ENCODE results near the gene LRRC3B.

The LRRC3B gene

GRCh38 chr3:26596335-26596734 lies 26.2 kb upstream of the LRRC3B start:
- no peak for TF ChIP-seq REST (IDR thresholded peaks at IDR 0.05; ENCODE audit: insufficient read depth in 1 of 2, low read depth in 2 of 2, low read length in 2 of 2)
- no peak for TF ChIP-seq FOXP2 (optimal IDR thresholded peaks at IDR 0.05; ENCODE audit: borderline replicate concordance, extremely low read depth, extremely low read length, insufficient read depth)
- TF ChIP-seq POLR2AphosphoS5 (IDR thresholded peaks at IDR 0.05; ENCODE audit: low read depth, low read length): no peak
- no peak for TF ChIP-seq TAF1 (IDR thresholded peaks at IDR 0.05; ENCODE audit: borderline replicate concordance, insufficient read depth, low read length)
- no peak for TF ChIP-seq SIN3A (IDR thresholded peaks at IDR 0.05; ENCODE audit: borderline replicate concordance, insufficient read depth, low read length)

- TF ChIP-seq SIN3A (IDR thresholded peaks at IDR 0.05; ENCODE audit: borderline replicate concordance, insufficient read depth, low read length): no peak
- TF ChIP-seq FOXP2 (optimal IDR thresholded peaks at IDR 0.05; ENCODE audit: borderline replicate concordance, extremely low read depth, extremely low read length, insufficient read depth): no peak
- TF ChIP-seq TAF1 (IDR thresholded peaks at IDR 0.05; ENCODE audit: borderline replicate concordance, insufficient read depth, low read length): no peak
- TF ChIP-seq POLR2AphosphoS5 (IDR thresholded peaks at IDR 0.05; ENCODE audit: low read depth, low read length): no peak
- TF ChIP-seq REST (IDR thresholded peaks at IDR 0.05; ENCODE audit: insufficient read depth in 1 of 2, low read depth in 2 of 2, low read length in 2 of 2): no peak
Observed at GRCh38 chr3:26614006-26614685, 8.4 kb upstream of the LRRC3B start.

GRCh38 chr3:26621176-26621575 lies 1.4 kb upstream of the LRRC3B start:
- TF ChIP-seq SIN3A (IDR thresholded peaks at IDR 0.05; ENCODE audit: borderline replicate concordance, insufficient read depth, low read length) (no peak), POLR2AphosphoS5 (IDR thresholded peaks at IDR 0.05; ENCODE audit: low read depth, low read length) (no peak), FOXP2 (optimal IDR thresholded peaks at IDR 0.05; ENCODE audit: borderline replicate concordance, extremely low read depth, extremely low read length, insufficient read depth) (no peak), REST (IDR thresholded peaks at IDR 0.05; ENCODE audit: insufficient read depth in 1 of 2, low read depth in 2 of 2, low read length in 2 of 2) (no peak), TAF1 (IDR thresholded peaks at IDR 0.05; ENCODE audit: borderline replicate concordance, insufficient read depth, low read length) (no peak)

DNA sequence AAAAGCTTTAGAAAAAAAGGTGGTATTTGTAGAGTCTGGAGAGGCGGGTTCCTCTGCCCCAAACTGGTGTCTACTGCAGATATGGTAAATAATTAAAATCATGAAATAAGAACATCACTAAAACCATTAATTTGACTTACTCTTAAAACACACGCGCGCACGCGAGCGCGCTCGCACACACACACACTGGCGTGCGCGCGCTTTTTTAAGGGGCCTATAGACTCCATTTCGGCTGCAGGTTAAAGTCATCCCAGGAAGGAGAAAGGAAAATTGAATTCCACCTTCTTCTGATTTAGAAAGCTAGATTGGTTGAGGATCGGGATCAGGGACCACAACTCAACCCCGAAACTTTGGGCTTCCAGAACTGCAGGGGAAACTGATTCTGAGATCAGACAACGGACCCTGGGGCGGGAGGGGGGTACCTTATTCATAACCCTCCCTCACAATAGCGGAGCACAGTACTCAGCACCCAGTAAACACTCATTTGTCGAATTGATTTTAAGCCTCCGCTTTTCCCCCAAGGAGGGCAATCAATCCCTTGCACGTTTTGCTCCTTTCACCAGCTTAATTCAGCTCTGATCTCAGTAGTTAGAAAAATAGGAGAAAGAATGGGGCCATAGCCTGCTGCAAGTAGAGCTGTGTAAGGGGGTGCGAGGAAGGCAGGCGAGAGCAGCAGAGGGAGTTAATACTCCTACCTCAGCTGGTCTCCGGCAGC lies 509 bp upstream of the LRRC3B start:
- no peak for TF ChIP-seq POLR2AphosphoS5 (IDR thresholded peaks at IDR 0.05; ENCODE audit: low read depth, low read length)
- no peak for TF ChIP-seq TAF1 (IDR thresholded peaks at IDR 0.05; ENCODE audit: borderline replicate concordance, insufficient read depth, low read length)
- TF ChIP-seq FOXP2 (optimal IDR thresholded peaks at IDR 0.05; ENCODE audit: borderline replicate concordance, extremely low read depth, extremely low read length, insufficient read depth): no peak
- TF ChIP-seq REST (IDR thresholded peaks at IDR 0.05; ENCODE audit: insufficient read depth in 1 of 2, low read depth in 2 of 2, low read length in 2 of 2): no peak
- no peak for TF ChIP-seq SIN3A (IDR thresholded peaks at IDR 0.05; ENCODE audit: borderline replicate concordance, insufficient read depth, low read length)
